Type B pancreatic cell (in vitro differentiated cells): ENCODE results near the gene CMTM4. TPM values are rescaled to one million over a fixed set of nuclear protein-coding genes. Genes with fewer than 3 reads are reported as not detected.
"Not testable (repeated sequence)": the region's sequence is repeated elsewhere in the genome, so short reads cannot be mapped to it uniquely, and the experiment has no call there.

Experiments
- DNase-seq: peaks from one replicate; pipeline ENCODE4 v3.0.0; 2021; ENCODE audit warnings: mixed read lengths; ENCODE audit not compliant: unreplicated experiment; ENCODE audit errors: extremely low spot score
- H3K27ac Mint-ChIP-seq: 2 replicates; pipeline ENCODE4 v1.8.0; 2021; ENCODE audit warnings: mild to moderate bottlenecking, mixed read lengths
- H3K27me3 Mint-ChIP-seq: 2 replicates; pipeline ENCODE4 v1.8.0; 2021; ENCODE audit warnings: mixed read lengths
- H3K36me3 Mint-ChIP-seq: 2 replicates; pipeline ENCODE4 v1.8.0; 2021; ENCODE audit warnings: mixed read lengths
- H3K4me1 Mint-ChIP-seq: one replicate; pipeline ENCODE4 v1.8.0; 2021; ENCODE audit warnings: mixed read lengths; ENCODE audit not compliant: unreplicated experiment
- H3K4me3 Mint-ChIP-seq: 2 replicates; pipeline ENCODE4 v1.8.0; 2021; ENCODE audit warnings: mild to moderate bottlenecking, mixed read lengths
- H3K9me3 Mint-ChIP-seq: 2 replicates; pipeline ENCODE4 v1.8.0; 2021; ENCODE audit warnings: mixed read lengths
- CTCF ChIP-seq: fragments of 200-600 bp; sonication (generic); conservative IDR thresholded peaks from 2 replicates; pipeline ENCODE4 v1.5.0; 2021; ENCODE audit warnings: antibody characterized with exemption, mild to moderate bottlenecking
- total RNA-seq: library from RNA; stranded (reverse); gene quantifications from 2 replicates; pipeline ENCODE4 v1.2.1, GENCODE V29; 2021; ENCODE audit warnings: low replicate concordance

The CMTM4 gene
- total RNA-seq, 1 donor from 2014 or later, result 64.4 TPM

GRCh38 chr16:66596986-66597848, 99.3 kb downstream of the CMTM4 start:
- Mint-ChIP-seq H3K9me3 (no peaks in the 10 kb centered on the region), H3K27ac (peak overlapping the region; percentile 0)

GRCh38 chr16:66596559-66596958, 100.0 kb downstream of the CMTM4 start:
- H3K27ac Mint-ChIP-seq, H3K4me1 Mint-ChIP-seq, H3K36me3 Mint-ChIP-seq, H3K4me3 Mint-ChIP-seq, H3K9me3 Mint-ChIP-seq, DNase-seq, H3K27me3 Mint-ChIP-seq: not testable (repeated sequence)

More at GRCh38 chr16:66596986-66597848, 99.3 kb downstream of the CMTM4 start:
- no peak overlapping the region for H3K4me3 Mint-ChIP-seq
- H3K27me3 Mint-ChIP-seq, result no peaks in the 10 kb centered on the region
- no peaks in the 10 kb centered on the region for H3K36me3 Mint-ChIP-seq
- TF ChIP-seq CTCF, result no peak
- DNase-seq, result no peak
- peaks cover 5% of the 10 kb centered on the region for H3K4me1 Mint-ChIP-seq

GRCh38 chr16:66594739-66595138, 101.8 kb downstream of the CMTM4 start:
- TF ChIP-seq CTCF, result no peak
- H3K36me3 Mint-ChIP-seq, result no peaks in the 10 kb centered on the region

GRCh38 chr16:66592814-66593213, 103.7 kb downstream of the CMTM4 start:
- no peak for DNase-seq
- no peak overlapping the region for H3K27ac Mint-ChIP-seq
- H3K9me3 Mint-ChIP-seq, result no peaks in the 10 kb centered on the region
- H3K4me3 Mint-ChIP-seq, result no peak overlapping the region
- no peaks in the 10 kb centered on the region for H3K27me3 Mint-ChIP-seq
- no peaks in the 10 kb centered on the region for H3K4me1 Mint-ChIP-seq
- no peaks in the 10 kb centered on the region for H3K36me3 Mint-ChIP-seq
- TF ChIP-seq CTCF, result no peak

More at GRCh38 chr16:66594739-66595138, 101.8 kb downstream of the CMTM4 start:
- no peak overlapping the region for H3K27ac Mint-ChIP-seq
- no peaks in the 10 kb centered on the region for H3K9me3 Mint-ChIP-seq
- no peaks in the 10 kb centered on the region for H3K4me1 Mint-ChIP-seq
- no peak for DNase-seq
- no peaks in the 10 kb centered on the region for H3K27me3 Mint-ChIP-seq
- no peak overlapping the region for H3K4me3 Mint-ChIP-seq

- Mint-ChIP-seq H3K4me3 (no peak overlapping the region), H3K27ac (no peak overlapping the region), H3K36me3 (no peaks in the 10 kb centered on the region), H3K4me1 (no peaks in the 10 kb centered on the region), H3K9me3 (no peaks in the 10 kb centered on the region), H3K27me3 (no peaks in the 10 kb centered on the region)
- no peak for TF ChIP-seq CTCF
- DNase-seq, result no peak
Measured at GRCh38 chr16:66592241-66592640, 104.3 kb downstream of the CMTM4 start.

- no peak for DNase-seq
- no peaks in the 10 kb centered on the region for H3K27me3 Mint-ChIP-seq
- peaks cover 4% of the 10 kb centered on the region for H3K4me1 Mint-ChIP-seq
Measured at GRCh38 chr16:66591018-66591417, 105.5 kb downstream of the CMTM4 start.

More at GRCh38 chr16:66591018-66591417, 105.5 kb downstream of the CMTM4 start:
- H3K36me3 Mint-ChIP-seq, result no peaks in the 10 kb centered on the region
- H3K27ac Mint-ChIP-seq, result no peak overlapping the region
- H3K4me3 Mint-ChIP-seq, result no peak overlapping the region
- H3K9me3 Mint-ChIP-seq, result no peaks in the 10 kb centered on the region
- no peak for TF ChIP-seq CTCF
